Measurements from ENCODE around the gene PROM1. TPM values are rescaled to one million over a fixed set of nuclear protein-coding genes. Genes with fewer than 3 reads are reported as not detected.

PROM1 gene
- total RNA-seq, 1 donor from 2014 or later: not detected

GRCh38 chr4:16075975-16076757, 7.7 kb downstream of the PROM1 start:
- TF ChIP-seq POLR2AphosphoS5 (IDR thresholded peaks at IDR 0.05; ENCODE audit: insufficient read depth in 1 of 2, low read depth in 1 of 2) (no peak), POLR2A (IDR thresholded peaks at IDR 0.05) (no peak)
- TF ChIP-seq, protein P1, sequence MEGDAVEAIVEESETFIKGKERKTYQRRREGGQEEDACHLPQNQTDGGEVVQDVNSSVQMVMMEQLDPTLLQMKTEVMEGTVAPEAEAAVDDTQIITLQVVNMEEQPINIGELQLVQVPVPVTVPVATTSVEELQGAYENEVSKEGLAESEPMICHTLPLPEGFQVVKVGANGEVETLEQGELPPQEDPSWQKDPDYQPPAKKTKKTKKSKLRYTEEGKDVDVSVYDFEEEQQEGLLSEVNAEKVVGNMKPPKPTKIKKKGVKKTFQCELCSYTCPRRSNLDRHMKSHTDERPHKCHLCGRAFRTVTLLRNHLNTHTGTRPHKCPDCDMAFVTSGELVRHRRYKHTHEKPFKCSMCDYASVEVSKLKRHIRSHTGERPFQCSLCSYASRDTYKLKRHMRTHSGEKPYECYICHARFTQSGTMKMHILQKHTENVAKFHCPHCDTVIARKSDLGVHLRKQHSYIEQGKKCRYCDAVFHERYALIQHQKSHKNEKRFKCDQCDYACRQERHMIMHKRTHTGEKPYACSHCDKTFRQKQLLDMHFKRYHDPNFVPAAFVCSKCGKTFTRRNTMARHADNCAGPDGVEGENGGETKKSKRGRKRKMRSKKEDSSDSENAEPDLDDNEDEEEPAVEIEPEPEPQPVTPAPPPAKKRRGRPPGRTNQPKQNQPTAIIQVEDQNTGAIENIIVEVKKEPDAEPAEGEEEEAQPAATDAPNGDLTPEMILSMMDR (IDR thresholded peaks at IDR 0.05): no peak
- intact Hi-C loops (cut with DNase I): no loop called here
- no peak for DNase-seq (ENCODE audit: extremely low spot score in 2 of 2)
- Histone ChIP-seq H3K27ac (no peak overlapping the region), H3K36me3 (no peaks in the 10 kb centered on the region), H3K4me1 (no peaks in the 10 kb centered on the region), H3K9me3 (no peaks in the 10 kb centered on the region), H3K4me3 (no peak overlapping the region), H3K27me3 (no peaks in the 10 kb centered on the region)

GRCh38 chr4:16075061-16075460, 8.8 kb downstream of the PROM1 start:
- no peaks in the 10 kb centered on the region for H3K27me3 ChIP-seq
- no peaks in the 10 kb centered on the region for H3K36me3 ChIP-seq
- no peak overlapping the region for H3K4me3 ChIP-seq
- no peak overlapping the region for H3K27ac ChIP-seq
- no peaks in the 10 kb centered on the region for H3K4me1 ChIP-seq
- DNase-seq (ENCODE audit: extremely low spot score in 2 of 2): no peak
- H3K9me3 ChIP-seq: no peaks in the 10 kb centered on the region
- TF ChIP-seq POLR2A (IDR thresholded peaks at IDR 0.05) (no peak), POLR2AphosphoS5 (IDR thresholded peaks at IDR 0.05; ENCODE audit: insufficient read depth in 1 of 2, low read depth in 1 of 2) (no peak)
- TF ChIP-seq, protein P1 (IDR thresholded peaks at IDR 0.05): no peak
- intact Hi-C loops (cut with DNase I): no loop called here

DNA sequence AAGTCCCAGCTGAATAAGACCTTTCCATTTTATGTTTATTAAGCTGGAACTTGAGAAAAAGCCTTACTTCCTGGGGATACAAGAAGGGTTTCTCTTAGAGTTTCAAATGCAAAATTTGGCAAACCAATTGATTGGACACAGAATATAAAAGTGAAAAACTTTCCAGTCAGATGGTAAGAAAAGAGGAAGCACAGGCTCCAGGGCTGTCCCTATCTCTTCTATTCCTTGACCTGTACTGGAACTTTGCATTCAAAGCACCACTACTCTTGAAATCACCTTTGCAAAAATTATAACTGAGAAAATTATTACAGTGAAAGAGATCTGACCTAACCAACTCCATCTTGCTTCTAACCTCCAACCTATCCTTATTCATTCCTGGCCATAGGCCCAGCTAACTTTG, 11.7 kb downstream of the PROM1 start:
- Histone ChIP-seq H3K36me3 (no peaks in the 10 kb centered on the region), H3K9me3 (no peaks in the 10 kb centered on the region)
- TF ChIP-seq, protein P1 (IDR thresholded peaks at IDR 0.05): no peak
- TF ChIP-seq POLR2A (IDR thresholded peaks at IDR 0.05) (no peak), POLR2AphosphoS5 (IDR thresholded peaks at IDR 0.05; ENCODE audit: insufficient read depth in 1 of 2, low read depth in 1 of 2) (no peak)

GRCh38 chr4:16070203-16070602, 13.6 kb downstream of the PROM1 start:
- intact Hi-C loops (cut with DNase I): no loop called here
- no peak overlapping the region for H3K4me3 ChIP-seq
- no peak overlapping the region for H3K27ac ChIP-seq
- no peaks in the 10 kb centered on the region for H3K27me3 ChIP-seq
- TF ChIP-seq, protein P1 (IDR thresholded peaks at IDR 0.05): no peak
- no peak for TF ChIP-seq POLR2AphosphoS5 (IDR thresholded peaks at IDR 0.05; ENCODE audit: insufficient read depth in 1 of 2, low read depth in 1 of 2)
- TF ChIP-seq POLR2A (IDR thresholded peaks at IDR 0.05): no peak
- H3K9me3 ChIP-seq: no peaks in the 10 kb centered on the region
- H3K4me1 ChIP-seq: no peaks in the 10 kb centered on the region
- no peak for DNase-seq (ENCODE audit: extremely low spot score in 2 of 2)
- H3K36me3 ChIP-seq: no peaks in the 10 kb centered on the region

More for the DNA sequence above, 11.7 kb downstream of the PROM1 start:
- intact Hi-C loops (cut with DNase I): no loop called here
- Histone ChIP-seq H3K27me3 (no peaks in the 10 kb centered on the region), H3K27ac (no peak overlapping the region), H3K4me3 (no peak overlapping the region), H3K4me1 (no peaks in the 10 kb centered on the region)
- DNase-seq (ENCODE audit: extremely low spot score in 2 of 2): no peak

DNA sequence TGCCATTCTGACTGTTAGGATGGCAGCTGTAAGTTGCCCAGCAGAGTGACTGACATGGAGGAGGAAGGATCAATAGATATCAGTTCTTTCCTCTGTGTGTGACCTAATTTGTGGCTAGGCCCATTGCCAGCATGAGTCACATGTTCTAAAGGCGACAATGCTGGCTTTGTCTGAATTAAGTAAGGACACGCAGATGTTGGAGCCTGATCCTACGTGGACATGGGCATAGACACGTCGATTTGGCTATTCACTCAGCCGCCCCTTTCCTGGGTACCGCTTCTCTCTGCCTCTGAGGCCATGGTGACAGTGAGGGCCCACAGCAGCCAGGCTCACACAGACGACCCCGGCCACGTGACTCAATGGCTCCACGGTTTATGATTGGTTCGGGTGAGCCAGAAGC, 16.3 kb downstream of the PROM1 start:
- H3K27ac ChIP-seq: no peak overlapping the region
- TF ChIP-seq POLR2A (IDR thresholded peaks at IDR 0.05) (no peak), POLR2AphosphoS5 (IDR thresholded peaks at IDR 0.05; ENCODE audit: insufficient read depth in 1 of 2, low read depth in 1 of 2) (no peak)
- TF ChIP-seq, protein P1 (IDR thresholded peaks at IDR 0.05): no peak

More for the DNA sequence above, 16.3 kb downstream of the PROM1 start:
- Histone ChIP-seq H3K36me3 (no peaks in the 10 kb centered on the region), H3K27me3 (no peaks in the 10 kb centered on the region), H3K4me1 (no peaks in the 10 kb centered on the region), H3K9me3 (no peaks in the 10 kb centered on the region), H3K4me3 (no peak overlapping the region)
- intact Hi-C loops (cut with DNase I): no loop called here
- DNase-seq (ENCODE audit: extremely low spot score in 2 of 2): no peak
